Measurements from ENCODE around the gene TOE1. TPM values are rescaled to one million over a fixed set of nuclear protein-coding genes. Genes with fewer than 3 reads are reported as not detected.
"Not testable (repeated sequence)": the region's sequence is repeated elsewhere in the genome, so short reads cannot be mapped to it uniquely, and the experiment has no call there.

The TOE1 gene
- total RNA-seq: 6.1 TPM

DNA sequence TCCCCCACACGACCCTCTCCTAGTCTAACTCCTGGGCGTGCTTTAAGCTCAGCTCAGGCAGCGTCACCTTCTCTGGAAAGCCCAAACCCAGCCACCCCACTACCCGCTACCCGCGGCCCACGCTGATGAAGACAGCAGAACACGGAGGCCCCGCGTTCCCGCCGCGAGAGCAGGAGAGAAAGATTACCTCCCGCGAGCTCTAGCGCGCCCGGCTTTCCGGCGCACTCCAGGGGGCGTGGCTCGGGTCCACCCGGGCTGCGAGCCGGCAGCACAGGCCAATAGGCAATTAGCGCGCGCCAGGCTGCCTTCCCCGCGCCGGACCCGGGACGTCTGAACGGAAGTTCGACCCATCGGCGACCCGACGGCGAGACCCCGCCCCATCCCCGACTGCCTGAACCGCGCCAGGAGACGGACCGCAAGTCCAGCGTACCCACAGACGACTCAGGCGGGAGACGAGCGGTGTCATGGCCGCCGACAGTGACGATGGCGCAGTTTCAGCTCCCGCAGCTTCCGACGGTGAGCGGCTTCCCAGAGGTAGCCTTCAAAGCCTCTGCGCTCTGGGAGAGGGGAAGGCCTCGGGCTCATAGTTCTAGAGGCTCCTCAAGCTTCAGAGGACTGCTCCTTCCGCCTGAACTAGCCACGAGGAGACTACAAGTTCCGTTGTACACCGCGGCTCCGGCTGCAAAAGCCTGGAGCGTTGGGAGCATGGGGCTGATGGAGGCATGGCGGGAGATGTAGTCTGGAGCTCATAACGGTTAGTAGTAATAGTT lies at the start of gene TOE1, which contains the start of gene MUTYH:
TSS of gene TOE1 (plus strand) at position 382 of the 770 bp plus-strand sequence. CDS start at position 465, 83 bp downstream.
TSS of gene MUTYH (minus strand) at position 652 of the 770 bp plus-strand sequence. CDS start 5,935 bp downstream, outside the sequence.
- peak; percentile 89 for ATAC-seq

DNA sequence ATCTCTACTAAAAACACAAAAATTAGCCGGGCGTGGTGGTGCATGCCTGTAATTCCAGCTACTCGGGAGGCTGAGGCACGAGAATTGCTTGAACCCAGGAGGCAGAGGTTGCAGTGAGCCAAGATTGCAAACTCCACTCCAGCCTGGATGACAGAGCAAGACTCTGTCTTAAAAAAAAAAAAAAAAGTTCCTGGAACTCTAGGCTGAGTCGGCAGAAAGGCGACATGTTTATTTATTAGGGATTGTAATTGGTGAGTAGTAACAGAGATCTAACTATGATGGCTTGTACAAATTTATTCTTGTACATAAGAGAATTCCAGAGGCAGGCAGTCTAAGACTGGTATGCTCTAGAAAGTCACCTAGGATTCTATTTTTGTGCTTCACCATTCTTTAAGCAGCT lies 49.0 kb upstream of the TOE1 start:
- not testable (repeated sequence) for ATAC-seq

DNA sequence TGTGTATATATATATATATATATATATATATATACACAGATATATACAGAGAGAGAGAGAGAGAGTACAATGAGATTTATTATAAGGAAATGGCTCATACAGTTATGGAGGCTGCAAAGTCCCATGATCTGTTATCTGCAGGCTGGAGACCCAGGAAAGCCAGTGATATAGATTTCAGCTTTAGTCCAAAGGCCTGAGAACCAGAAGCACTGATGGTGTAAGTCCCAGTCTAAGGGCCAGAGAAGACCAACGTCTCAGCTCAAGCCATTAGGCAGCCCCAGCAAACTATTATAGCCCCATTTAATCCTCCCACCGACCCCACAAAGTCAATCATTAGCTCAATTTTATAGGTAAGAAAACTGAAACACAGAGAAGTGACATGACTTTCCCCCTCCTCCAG lies 48.3 kb upstream of the TOE1 start:
- ATAC-seq: no peak

DNA sequence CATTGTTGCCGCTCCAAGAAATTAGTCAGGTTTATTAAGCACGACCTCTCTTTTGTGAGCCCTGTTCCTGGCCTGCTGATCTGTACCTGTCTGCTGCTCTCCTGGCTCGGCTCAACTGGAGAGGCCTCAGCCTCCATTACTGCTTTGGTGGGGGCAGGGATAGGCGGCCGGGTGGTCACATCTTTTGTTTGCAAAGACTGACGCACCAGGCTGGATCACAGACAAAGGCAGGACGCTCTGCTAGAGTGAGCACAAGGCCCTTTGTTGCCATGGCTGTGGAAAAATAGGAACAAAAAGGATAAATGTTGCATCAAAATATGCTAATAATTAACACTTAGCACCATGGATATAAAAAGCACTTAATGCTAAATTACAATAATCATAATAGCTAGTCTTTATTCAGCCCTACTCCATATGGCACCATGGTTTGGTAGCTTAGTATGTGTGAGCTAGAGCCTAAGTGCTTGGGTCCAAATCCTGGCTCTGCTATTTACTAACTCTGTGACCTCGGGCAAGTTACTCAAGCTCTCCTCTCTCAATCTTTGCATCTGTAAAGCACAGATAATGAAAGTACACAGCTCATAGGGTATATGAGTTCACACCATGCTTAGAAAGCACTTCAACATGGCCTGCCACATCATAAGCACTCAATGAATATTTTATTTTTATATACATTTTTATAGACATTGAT lies 42.2 kb upstream of the TOE1 start:
- ATAC-seq: no peak

DNA sequence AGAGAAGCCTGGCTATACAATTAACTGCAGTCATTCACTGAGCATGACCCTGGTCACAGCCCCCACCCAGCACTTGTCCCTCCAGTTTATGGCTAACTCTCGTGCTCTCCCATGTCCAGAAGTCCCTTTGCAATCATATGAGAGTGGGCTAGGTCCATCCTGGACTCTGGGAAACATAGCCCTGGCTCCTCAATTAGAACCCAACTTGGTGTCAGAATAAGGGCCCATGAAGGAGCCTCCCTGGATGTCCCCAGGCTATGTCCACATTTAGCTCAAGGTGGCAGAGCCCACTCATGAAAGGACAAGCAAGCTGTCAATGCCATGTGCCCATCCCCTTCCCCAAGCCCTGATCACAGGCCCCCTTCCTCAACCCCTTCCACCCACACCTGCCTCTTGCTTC lies 40.7 kb upstream of the TOE1 start:
- ATAC-seq: no peak

DNA sequence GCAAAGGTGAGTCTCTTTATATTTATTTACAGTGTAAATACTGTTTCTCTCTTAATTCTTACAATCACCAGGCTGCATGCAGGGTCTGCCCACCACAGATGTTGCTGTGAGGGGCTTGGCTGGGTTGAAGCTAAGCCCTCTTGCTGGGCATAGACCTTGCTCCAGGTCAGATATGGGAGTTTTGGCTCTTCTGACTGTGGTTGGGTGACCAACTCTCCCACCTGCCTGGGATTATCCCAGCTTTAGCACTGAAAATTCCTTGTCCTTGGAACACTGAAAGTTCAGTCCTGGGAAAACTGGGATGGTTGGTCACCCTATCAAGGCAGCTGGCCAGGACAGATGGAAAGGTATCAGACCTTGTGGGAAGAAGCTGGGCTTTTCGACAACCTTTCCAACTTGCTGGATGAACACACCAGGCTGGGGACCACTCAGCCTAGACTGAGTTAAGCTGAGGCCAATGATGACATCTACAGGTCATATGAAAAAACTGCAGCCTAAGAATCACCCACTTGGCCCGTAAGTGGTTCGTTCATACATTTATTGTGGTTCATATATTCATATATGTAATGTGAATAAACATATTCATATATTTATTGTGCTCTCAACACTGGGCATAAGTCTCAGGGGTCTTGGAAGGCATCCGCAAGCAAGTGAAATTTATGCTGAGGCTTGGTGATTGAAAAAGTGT lies 39.8 kb upstream of the TOE1 start:
- ATAC-seq: no peak

DNA sequence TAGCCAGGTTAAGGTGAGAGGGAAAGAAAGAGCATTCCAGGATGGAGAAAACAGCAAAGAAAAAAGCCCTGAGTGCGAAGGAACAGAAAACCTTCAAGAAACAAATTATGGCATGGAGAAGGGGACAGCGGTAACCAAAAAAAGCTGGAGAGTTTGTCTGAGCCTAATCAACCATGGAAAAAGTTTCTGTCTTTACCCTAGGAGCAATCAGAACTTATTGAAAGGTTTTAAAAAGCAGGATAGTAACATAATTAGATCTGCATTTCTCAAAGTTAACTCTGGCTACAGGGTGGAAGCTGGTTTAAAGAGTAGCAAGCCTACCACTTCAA lies 39.3 kb upstream of the TOE1 start:
- no peak for ATAC-seq

DNA sequence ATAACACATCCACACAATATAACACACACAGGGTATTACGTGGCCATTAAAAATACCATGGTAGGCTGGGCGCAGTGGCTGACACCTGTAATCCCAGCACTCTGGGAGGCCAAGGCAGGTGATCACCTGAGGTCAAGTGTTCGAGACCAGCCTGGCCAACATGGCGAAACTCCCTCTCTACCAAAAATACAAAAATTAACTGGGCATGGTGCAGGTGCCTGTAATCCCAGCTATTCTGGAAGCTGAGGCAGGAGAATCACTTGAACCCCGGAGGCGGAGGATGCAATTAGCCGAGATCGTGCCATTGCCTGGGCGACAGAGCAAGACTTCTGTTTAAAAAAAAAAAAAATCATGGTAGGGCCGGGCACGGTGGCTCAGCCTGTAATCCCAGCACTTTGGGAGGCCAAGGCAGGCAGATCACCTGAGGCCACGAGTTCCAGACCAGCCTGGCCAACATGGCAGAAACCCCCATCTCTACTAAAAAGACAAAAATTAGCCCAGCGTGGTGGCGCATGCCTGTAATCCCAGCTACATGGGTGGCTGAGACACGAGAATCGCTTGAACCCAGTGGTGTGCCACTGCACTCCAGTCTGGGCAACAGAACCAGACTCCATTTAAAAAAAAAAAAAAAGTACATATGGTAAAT lies 37.3 kb upstream of the TOE1 start:
- no peak for ATAC-seq

DNA sequence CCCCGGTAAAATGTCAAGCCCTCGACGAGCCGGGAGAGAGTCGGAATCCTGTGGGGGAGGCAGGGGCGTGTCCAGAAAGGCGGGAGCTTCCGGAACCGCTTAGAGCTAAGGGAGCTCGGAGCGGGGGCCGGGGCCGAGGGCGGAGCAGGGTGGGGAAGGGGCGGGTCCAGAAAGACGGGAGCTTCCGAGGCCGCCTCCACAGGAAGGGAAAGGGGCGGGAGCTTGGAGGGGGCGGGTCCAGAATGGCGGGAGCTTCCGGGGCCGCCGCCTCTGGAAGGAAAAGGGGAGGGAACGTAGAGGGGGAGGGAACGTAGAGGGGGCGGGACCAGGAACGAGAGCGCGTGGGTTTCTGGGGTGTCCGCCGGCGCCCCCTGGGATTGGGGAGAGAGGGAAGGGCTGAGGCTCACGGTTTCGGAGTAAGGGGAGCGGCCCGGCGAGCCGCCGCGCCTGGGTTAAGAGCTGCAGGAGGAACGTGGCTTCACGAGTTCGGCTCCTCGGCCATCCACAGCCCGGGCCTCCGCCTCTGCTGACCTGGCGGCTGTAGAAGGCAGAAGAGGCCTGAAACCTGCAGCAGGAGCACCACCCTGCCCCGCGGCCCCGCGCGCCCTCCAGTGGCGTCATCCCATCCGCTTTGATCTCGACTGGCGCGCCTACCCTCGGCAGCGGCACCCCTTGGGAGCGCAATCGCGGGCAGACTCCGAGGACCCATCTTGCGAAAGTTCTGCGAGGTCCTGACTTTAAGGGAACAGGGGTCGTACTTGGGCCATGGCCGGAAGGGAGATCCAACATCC lies 36.3 kb upstream of the TOE1 start:
- peak; percentile 96 for ATAC-seq

DNA sequence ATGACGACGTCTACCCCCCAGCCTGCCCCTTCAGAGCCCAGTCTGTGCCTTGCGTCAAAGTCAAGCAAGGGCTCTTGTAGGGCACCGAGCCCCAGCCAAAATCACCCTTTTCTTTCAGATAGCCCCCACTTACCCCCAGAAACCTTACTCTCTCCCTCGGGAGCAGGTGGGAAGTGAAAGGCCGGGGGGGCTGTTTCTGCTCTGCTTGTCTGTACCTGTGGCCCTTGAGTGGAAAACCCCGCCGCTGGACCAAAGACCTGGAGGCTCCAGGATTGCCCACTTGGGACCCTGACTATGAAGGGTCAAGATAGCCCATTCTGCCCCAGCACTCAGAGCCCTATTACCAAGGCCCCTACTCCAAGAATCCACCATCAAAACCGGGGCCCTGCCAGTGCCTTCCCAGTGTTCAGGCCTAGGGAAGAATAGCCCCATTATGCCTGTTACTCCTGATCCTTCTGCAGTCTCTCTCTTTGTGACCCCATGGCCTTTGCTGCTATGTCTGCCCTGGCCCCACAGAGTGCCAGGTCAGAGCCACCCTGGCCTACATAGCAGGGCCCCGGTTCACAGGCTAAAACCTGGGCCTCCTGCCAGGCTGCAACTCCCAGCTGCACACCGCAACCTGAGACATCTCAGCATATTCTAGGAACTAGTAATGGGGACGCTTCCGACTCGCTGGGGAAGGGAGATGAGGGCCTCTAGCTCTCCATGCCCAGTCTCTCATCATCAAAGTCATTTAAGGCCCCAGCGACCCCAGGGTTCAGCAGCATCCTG lies 35.5 kb upstream of the TOE1 start:
- peak; percentile 1 for ATAC-seq

DNA sequence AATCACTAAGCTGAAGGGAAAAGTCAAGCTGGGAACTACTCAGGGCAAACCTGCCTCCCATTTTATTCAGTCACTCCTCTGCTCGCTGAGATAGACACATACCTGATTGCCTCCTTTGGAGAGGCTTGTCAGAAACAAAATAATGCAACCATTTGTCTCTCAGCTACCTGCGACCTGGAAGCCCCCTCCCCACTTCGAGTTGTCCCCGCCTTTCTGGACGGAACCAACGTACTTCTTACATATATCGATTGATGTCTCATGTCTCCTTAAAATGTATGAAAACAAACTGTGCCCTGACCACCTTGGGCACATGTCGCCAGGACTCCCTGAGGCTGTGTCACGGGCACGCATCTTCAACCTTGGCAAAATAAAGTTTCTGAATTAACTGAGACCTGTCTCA lies 34.7 kb upstream of the TOE1 start:
- ATAC-seq: no peak

DNA sequence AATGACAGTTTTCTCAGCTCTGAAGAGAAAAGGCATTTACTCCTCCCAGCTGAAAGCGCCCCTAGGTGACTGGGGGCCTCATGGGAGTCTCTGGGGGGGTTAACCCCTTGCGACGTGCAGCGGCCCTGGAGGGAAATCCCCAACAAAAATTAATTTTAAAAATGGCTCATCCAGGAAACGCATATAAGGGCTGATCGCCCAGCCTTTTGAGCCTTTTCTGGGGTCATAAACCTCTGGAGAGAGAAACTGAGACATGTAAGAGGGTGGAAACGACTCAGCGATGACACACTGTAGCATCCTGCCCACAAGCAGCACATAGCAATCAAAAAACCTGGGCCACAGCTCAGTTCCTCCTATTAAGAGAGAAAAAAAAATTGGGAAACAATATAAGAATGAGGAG lies 33.7 kb upstream of the TOE1 start:
- ATAC-seq: no peak

DNA sequence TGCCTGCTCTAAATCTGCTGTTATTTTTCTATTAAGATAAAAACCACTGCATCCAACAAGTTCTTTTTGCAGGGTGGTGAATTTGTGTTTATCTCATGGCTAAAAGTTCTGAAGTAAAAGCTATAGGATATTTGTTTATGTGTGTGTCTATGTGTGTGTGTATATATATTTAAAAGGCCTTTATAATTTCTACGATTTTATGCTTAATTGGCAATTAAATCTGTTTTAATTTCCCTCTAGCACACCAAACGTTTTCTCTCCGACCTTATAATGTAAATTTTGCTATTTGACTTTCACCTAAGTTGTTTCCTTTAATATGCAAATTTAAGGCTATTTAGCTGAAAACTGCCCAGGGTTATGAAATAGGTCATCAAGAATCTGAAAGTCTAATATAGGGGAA lies 33.1 kb upstream of the TOE1 start:
- ATAC-seq: no peak

DNA sequence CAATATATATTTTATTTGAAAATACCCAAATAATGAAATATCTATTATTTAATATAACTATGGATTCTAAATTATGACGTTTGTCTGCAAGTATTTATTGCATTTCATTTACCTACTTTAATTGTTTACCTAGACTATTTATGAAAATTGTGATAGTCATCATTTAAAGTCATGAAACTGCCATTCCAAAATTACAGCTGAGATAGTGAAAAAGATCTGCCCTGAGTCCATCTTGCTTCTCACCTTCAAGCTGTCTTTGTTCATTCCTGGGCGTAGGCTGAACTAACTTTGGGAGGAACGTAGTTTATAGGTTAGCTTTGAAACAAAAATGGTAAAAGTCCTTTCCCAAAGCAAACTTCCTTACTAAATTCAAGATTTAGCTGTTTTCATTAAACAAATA lies 25.7 kb upstream of the TOE1 start:
- no peak for ATAC-seq

DNA sequence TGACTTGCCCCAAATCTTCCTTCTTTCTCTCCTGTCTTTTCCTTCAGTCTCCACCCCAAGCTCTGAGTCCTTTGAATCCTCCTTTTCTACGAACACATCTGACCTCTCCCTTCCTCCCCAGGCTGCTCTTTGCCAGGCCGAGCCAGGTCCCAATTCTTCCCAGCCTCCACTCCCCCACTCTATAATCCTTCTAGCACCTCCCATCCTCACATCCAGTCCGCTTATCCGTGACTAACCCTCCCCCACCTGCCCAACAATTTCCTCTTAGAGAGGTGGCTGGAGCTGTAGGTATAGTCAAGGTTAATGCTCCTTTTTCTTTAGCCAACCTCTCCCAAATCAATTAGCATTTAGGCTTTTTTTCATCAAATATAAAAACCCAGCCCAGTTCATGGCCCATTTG lies 22.8 kb upstream of the TOE1 start:
- no peak for ATAC-seq

DNA sequence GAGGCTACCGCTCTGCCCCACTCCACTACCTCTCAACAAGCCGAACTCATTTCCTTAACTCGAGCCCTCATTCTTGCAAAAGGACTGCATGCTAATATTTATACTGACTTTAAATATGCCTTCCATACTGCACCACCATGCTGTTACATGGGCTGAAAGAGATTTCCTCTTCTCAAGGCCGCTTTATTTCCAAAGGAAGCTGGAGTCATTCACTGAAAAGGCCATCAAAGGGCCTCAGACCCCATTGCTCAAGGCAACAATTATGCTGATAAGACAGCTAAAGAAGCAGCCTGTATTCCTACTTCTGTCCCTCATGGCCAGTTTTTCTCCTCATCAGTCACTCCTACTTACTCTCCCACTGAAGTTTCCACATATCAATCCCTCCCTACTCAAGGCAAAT lies 20.2 kb upstream of the TOE1 start:
- no peak for ATAC-seq

DNA sequence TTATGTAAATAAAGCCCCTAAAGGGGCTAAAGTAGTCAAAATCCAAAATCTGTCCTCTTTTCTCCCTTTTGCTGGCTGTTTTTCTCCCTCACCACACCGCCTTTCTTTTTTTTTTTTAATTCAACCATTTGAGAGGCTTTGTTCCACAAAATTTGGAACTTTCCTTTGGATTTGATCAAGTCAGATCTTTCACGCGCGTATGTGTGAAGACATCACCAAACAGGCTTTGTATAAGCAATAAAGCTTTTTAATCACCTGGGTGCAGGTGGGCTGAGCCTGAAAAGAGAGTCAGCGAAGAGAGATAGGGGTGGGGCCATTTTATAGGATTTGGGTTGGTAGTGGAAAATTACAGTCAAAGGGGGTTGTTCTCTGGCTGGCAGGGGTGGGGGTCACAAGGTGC lies 18.5 kb upstream of the TOE1 start:
- no peak for ATAC-seq

DNA sequence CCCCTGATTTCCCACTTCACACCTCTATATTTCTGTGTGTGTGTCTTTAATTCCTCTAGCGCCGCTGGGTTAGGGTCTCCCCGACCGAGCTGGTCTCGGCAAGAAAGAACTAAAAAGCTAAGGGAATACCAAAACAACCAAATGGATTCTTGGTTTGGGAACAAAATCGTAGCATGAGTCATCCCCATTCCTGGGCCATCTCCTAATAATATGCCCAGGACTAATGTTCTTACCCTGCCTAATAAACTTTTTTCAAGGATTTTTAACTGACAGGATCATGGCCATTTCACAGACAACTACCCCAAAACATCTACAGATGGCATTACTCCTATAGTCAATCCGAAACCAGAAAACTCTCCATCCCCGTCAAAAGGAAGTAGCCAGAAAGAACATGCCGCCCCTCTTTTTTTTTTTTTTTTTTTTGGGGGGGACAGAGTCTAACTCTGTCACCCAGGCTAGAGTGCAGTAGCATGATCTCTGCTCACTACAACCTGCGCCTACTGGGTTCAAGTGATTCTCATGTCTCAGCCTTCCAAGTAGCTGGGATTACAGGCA lies 17.4 kb upstream of the TOE1 start:
- no peak for ATAC-seq

DNA sequence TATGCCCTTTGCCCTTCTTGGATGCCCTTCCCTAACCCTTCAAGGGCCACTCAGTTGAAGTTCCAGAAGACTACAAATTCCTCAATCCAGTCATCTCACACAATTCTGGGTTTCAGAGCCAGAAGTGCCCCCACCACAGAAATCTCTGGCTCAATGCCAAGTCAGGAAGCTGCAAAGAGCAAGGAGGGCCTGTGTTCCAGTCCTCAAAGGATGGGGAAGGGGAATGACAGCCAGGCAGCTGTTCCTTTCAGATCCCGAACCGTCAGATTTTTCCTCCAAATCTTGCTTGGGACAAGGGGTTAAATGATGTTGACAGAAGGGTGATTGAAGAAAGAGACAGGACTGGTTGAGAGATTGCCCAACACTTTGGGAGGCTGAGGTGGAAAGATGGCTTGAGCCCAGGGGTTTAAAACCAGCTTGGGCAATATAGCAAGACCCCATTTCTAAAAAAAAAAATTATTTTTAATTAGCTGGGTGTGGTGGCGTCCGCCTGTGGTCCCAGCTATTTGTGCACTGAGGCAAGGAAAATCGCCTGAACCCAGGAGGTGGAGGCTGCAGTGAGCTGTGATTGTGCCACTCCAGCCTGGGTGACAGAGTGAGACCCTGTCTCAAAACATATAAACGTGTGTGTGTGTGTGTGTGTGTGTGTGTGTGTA lies 14.0 kb upstream of the TOE1 start:
- no peak for ATAC-seq
